Endometrium (tissue), 2 donors: ENCODE data around the gene COL23A1.

Experiments
- FAIRE-seq: peaks from 2 replicates; lab custom pipeline; 2012; peaks lifted over from hg19 to GRCh38; lab: Jason Lieb, UNC
- donor health status: control.
- donor health status: control.

COL23A1 gene

GRCh38 chr5:178280631-178281030, 309.6 kb downstream of the COL23A1 start:
- FAIRE-seq = no peak

DNA sequence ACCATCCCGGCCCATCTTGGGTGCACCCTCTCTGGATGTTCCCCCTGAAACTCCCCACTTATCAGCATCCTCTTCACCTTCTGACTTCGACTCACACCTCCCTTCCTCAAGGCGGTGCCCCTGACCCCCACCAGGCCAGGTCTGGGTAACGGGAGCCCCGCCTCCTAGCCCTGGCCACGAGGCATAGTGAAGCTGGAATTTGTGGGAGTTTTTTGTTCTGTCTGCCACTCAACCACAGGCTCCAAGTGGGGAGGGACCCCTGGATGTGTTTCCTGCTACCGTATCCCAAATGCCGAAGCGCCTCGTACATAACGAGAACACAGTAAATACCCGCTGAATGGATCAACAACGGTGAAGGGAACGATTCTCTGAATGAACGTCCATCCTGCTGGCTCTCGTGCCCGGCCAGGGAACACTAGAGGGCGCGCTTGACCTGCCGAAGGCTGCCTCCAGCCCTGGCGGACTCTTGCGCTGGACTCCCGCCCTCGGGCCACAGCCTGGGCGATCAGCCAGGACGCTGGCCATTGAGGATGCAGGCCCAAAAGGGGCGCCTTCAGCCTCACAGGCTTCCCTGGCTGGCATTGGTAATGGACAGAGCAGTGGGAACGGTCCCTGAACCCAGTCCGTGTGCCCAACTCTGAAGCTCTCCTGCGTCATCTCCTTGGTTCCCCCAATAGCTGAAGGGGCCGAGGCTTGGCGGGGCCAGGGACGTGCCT, 310.3 kb downstream of the COL23A1 start:
- FAIRE-seq = no peak

GRCh38 chr5:178279026-178279722, 311.0 kb downstream of the COL23A1 start:
- FAIRE-seq = no peak

DNA sequence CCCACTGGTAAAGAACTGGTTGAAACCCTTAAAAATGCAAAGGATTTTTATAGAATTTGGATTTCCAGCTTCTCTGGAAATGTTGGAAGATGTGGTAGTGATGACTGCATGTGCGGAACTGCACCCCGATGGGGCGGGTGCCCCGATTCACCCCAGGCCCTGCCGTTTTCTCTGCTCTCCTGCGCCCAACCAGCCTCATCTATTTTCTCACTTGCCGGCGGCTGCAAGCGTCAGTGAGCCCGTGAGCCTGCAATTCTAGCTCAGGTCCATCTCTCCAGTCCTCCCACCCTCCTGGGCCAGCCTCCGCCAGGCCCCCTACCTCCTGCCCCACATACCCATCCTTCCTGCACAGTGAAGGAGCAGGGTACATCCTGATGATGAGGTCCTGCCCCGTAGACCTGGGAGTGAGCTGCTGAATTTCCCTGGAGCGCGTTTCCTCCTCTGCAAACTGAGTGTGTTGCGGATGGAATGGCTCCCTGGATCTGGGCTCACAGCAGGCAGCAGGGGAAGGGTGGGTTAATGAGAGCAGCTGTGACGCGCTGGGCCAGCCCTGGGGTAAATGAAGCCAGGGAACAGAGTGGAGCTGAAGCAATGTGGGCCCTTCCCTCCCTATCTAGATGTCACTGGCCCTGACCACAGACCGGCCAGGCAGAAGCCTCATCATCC, 311.7 kb downstream of the COL23A1 start:
- FAIRE-seq = no peak

DNA sequence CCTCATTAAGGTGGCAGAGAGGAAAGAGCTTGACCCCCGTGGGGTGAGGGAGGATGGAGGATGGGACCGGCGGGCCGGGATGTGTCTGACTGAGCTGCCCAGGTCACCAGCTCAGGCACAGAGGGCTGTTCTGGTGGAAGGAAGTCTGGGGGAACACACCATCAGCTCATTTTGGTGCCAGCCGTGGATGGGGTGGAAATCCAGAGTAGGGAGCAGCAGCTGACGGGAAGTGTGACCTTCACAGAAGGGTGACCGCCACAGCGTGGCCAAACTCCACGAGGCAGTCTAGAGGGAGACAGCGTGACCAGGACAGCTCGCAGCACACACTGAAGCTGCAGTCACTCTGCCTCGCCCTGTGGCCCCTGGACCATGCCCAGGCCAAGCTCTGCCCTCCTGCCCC, 312.3 kb downstream of the COL23A1 start:
- FAIRE-seq = no peak

DNA sequence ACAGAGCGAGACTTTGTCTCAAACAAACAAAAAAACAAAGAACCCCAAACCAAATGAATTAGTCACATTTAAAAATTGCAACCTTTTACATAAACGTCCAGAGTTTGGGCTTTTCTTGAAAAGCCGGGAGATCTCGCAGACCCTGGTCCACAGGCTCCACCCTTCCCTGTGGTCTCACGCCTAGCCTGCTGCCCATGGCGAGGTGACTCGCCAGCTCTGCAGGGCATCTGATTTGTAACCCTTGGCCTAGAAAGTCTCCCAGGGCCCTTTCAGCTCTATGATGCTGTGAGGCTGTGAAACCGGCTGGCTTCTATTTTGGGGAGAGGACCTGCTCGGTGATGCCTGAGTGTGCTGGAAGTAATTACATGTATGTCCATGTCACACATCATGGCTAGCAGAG, 312.8 kb downstream of the COL23A1 start:
- no peak for FAIRE-seq

DNA sequence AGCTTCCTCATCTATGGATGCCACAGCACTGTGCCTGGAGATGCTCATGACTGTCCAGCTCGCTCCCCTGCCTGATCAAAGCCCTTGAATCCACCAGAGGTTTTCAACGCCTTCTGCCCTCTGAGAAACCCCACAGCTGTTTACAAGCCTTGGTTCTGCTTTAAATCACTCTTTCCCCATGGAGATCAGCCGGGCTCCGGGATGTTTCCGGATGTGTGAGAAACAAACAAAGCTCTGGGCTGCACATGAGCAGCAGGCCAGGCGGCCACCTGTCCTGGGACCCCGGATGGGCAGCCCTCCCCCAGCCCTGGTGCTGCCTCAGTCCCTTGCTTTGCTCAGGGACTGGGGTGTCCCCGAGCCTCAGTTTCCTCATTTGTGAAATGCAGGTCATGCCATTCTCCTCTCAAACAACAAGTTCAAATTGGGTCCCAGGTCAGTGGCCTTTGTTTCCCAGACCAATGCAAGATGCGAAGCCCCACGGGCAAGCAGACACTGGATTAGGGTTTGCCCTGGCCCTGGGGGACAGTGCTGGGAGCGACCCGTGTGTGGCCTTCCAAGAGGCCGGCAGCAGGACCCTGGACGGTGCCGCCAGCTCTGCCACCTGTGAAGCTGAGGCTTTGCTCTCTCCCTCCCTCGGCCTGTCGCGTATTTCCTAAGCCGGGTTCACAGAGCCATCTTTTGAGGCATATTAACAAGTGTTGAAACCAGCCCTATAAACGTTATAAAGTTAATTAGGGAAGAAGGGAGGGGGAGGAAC, 315.2 kb downstream of the COL23A1 start:
- FAIRE-seq = no peak

- FAIRE-seq = no peak
These were observed 316.3 kb downstream of the COL23A1 start for GRCh38 chr5:178273665-178274541.

DNA sequence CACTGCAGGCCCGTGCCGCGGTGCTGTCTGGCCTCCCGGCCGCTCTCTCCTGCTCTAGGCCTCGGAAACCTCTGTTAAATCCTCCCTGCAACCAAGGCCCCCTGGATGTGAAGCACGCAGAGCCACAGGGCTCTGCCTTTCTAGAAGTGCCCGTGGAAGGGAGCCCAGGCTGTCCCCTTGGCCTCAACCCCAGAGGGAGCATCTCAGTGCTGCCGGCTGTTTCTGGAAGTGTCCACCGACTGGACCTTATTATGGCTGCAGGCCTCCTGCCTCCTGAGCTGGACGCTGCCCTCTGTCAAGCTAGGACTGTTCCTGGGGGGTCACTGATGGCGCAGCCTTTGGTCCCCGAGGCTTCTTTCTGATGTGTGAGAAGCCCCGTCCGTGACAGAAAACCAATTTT, 317.2 kb downstream of the COL23A1 start:
- FAIRE-seq = no peak

- FAIRE-seq = no peak
These were observed 317.6 kb downstream of the COL23A1 start for GRCh38 chr5:178272591-178272990.

DNA sequence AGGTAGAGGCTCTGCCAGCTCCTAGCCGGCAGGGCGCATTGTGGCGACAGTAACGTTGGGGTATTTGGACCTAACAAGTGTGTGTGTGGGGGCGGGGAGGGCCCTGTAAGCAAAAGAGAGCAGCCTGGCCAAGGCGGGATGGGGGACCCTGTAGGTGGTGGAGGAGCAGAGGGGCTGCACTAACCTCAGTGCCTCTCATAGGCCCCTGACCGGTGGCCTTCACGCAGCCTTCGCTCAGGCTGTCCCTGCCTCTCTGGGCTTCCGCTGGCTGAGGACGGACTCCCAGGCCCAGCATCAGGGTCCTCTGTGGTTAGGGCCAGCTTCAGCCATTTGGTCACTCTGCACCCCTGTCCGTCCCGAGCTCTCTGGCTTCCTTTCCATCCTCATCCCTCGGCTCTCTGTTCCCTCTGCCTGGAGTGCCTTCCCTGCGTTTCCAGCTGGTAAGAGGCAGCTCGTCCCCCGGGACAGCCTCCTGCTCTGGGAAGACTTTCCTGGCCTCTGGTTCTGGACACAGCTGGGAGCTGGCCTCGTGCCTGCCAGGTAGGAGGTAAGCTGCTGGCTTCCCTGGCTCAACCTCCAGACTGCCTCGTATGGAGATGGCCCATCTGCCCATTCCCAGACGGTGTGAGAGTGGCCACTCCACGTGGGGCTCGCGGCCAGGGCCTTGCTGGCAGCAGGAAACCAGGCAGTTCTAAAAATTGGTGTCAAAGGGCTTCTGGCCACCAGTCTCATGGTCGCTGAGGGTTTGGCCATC, 318.3 kb downstream of the COL23A1 start:
- FAIRE-seq = no peak

GRCh38 chr5:178271231-178271630, 319.0 kb downstream of the COL23A1 start:
- FAIRE-seq = no peak

DNA sequence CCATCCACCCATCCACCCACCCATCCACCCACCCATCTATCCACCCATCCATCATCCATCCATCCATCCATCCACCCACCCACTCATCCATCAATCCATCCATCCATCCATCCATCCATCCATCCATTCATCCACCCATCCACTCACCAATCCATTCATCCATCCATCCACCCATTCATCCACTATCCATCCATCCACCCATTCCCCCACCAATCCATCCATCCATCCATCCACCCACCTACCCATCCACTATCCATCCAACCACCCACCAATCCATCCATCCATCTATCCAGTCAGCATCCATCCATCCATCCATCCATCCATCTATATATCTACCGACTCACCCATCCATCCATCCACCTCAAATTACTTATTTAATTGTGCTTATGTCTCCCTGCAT, 320.7 kb downstream of the COL23A1 start:
- no peak for FAIRE-seq

DNA sequence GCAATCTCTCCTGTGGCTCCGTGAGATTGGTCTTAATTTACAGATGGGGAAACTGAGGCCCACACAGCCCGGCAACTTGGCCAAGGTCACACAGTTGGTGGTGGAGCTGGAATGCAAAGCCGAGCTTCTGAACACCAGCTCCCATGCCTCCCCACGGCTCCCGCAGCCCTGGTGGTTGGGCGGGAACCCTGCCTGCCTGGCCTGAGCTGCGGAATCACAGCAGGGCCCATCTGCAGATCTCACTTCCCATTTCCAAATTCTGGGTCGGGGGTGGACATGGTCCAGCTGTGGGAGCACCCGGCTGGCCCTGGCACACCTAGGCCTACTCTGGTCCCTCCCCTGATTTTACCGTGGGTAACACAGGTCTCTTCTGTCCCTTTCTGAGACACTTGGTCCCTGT, 322.3 kb downstream of the COL23A1 start:
- no peak for FAIRE-seq

- FAIRE-seq = no peak
These were observed 322.9 kb downstream of the COL23A1 start for GRCh38 chr5:178267245-178267644.

DNA sequence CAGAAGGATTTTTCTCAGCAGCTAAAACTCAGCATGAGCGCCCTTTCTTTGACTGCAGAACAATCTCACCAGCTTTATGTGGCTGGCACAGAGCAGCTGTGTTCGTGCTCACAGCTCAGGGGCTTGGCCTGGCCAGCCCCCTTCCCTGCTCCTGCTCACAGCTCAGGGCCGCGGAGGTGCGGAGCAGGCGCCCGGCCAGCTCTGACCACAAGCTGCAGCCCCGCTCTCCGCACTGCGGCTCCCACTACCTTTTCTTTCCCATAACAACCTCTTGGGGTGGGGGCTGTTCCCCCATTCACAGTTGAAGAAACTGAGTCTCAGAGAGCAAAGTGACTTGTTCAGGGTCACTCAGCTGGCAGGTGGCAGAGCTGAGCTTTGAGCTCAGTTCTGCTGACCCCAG, 323.6 kb downstream of the COL23A1 start:
- no peak for FAIRE-seq

- no peak for FAIRE-seq
These were observed 324.4 kb downstream of the COL23A1 start for GRCh38 chr5:178265746-178266145.

DNA sequence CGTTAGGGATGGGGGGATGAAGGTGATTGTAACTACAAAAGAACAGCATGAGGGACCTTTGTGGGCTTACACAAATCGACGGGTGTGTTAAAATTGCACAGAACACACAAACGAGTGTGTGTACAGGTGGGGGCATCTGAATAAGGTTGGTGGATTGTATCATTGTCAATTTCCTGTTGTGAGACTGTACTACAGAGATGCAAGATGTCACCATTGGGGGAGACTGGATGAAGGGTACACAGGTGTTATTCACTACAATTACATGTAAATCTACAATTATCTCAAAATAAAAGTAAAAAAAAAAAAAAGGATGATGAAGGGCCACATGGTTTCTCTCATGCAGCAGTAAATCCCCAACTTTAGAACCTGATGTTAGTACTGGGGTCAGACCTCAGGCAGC, 326.1 kb downstream of the COL23A1 start:
- no peak for FAIRE-seq

DNA sequence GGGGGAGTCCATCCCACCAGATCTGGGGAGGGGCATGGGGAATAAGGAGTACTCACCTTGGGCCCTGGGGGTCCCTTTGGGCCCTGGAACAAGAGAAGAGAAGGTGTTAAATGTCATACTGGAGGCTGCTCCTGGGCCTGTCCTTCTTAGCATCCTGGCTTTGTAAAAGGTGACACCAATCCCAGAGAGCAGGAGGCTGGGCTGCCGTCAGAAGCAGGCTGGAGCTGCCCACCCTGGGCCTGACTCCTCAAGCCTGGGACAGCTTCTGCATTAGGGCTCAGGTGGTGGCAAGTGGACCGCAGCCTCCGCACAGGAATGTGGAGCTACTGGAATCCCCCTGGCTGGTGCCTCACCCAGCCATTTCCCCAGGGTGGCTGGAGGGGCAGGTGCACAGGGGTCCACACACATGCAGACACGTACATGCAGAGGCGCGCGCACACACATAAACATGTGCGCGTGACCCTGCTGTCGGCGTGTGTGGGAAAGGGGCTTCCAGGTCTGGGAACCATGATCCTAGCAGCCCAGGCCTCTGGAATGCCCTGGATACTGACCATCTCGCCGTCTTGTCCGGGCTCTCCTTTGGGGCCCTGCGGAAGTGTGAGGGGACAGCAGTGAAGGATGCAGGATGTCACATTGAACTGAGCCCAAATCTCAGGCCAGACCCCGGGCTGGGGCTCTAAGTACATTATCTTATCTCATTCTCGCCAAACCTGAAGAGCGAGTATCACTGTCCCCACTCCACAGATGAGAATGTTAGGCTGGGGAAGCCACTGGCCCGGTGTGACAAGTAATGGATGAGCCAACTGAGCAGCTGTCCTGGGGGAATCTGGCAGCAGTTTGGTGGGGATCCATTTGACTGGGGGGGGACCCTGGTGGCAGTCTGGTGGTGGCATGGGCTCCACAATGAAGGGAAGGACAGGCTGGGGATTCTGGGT, 328.3 kb downstream of the COL23A1 start:
- no peak for FAIRE-seq
